ENCODE results near the gene CACNA1G.

The CACNA1G gene

GRCh38 chr17:50577451-50577954 lies 17.0 kb downstream of the CACNA1G start:
- no peak for TF ChIP-seq CTCF (IDR thresholded peaks at IDR 0.05; ENCODE audit: low read depth, low read length, missing control alignments)
- DNase-seq (ENCODE audit: extremely low read depth, low read depth) = no peak
- no peak overlapping the region for H3K4me3 ChIP-seq (replicated peaks; ENCODE audit: low read depth, low read length)

- H3K4me3 ChIP-seq (replicated peaks; ENCODE audit: low read depth, low read length) = no peak overlapping the region
- DNase-seq (ENCODE audit: extremely low read depth, low read depth) = no peak
- no peak for TF ChIP-seq CTCF (IDR thresholded peaks at IDR 0.05; ENCODE audit: low read depth, low read length, missing control alignments)
Measured at GRCh38 chr17:50578173-50578572, 17.7 kb downstream of the CACNA1G start.

- DNase-seq (ENCODE audit: extremely low read depth, low read depth) = no peak
- TF ChIP-seq CTCF (IDR thresholded peaks at IDR 0.05; ENCODE audit: low read depth, low read length, missing control alignments) = no peak
- H3K4me3 ChIP-seq (replicated peaks; ENCODE audit: low read depth, low read length) = no peak overlapping the region
Measured at GRCh38 chr17:50579399-50579798, 18.9 kb downstream of the CACNA1G start.

GRCh38 chr17:50580646-50581045 lies 20.1 kb downstream of the CACNA1G start:
- no peak overlapping the region for H3K4me3 ChIP-seq (replicated peaks; ENCODE audit: low read depth, low read length)
- DNase-seq (ENCODE audit: extremely low read depth, low read depth) = no peak
- TF ChIP-seq CTCF (IDR thresholded peaks at IDR 0.05; ENCODE audit: low read depth, low read length, missing control alignments) = no peak

GRCh38 chr17:50581316-50581715 lies 20.8 kb downstream of the CACNA1G start:
- no peak for TF ChIP-seq CTCF (IDR thresholded peaks at IDR 0.05; ENCODE audit: low read depth, low read length, missing control alignments)
- no peak overlapping the region for H3K4me3 ChIP-seq (replicated peaks; ENCODE audit: low read depth, low read length)
- DNase-seq (ENCODE audit: extremely low read depth, low read depth) = no peak

GRCh38 chr17:50582741-50583140 lies 22.2 kb downstream of the CACNA1G start:
- H3K4me3 ChIP-seq (replicated peaks; ENCODE audit: low read depth, low read length) = no peak overlapping the region
- TF ChIP-seq CTCF (IDR thresholded peaks at IDR 0.05; ENCODE audit: low read depth, low read length, missing control alignments) = no peak
- DNase-seq (ENCODE audit: extremely low read depth, low read depth) = no peak

- H3K4me3 ChIP-seq (replicated peaks; ENCODE audit: low read depth, low read length) = no peak overlapping the region
- no peak for TF ChIP-seq CTCF (IDR thresholded peaks at IDR 0.05; ENCODE audit: low read depth, low read length, missing control alignments)
- no peak for DNase-seq (ENCODE audit: extremely low read depth, low read depth)
Measured at GRCh38 chr17:50583641-50584040, 23.1 kb downstream of the CACNA1G start.
